ENCODE measurements around the gene PLEKHA1.

DNA sequence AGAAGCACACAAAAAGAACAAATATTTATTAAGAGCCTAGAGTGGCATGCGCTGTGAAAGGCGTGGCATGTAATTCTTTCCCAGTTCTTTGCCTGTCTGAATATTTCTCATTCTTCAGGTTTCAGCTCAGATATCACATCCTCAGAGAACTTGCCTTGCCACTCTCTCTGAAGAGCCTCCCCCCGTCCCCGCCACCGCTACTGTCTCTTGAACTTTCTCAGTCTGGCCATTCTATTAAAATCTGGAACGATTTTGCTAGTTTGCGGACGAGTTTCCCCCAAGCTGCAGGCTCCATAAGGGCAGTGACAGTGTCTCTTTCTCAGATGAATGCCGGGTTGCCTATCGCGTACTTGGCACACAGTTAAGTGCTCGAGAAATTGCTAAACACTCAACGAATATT, 787 bp upstream of the PLEKHA1 start:
- TF ChIP-seq, protein P1, sequence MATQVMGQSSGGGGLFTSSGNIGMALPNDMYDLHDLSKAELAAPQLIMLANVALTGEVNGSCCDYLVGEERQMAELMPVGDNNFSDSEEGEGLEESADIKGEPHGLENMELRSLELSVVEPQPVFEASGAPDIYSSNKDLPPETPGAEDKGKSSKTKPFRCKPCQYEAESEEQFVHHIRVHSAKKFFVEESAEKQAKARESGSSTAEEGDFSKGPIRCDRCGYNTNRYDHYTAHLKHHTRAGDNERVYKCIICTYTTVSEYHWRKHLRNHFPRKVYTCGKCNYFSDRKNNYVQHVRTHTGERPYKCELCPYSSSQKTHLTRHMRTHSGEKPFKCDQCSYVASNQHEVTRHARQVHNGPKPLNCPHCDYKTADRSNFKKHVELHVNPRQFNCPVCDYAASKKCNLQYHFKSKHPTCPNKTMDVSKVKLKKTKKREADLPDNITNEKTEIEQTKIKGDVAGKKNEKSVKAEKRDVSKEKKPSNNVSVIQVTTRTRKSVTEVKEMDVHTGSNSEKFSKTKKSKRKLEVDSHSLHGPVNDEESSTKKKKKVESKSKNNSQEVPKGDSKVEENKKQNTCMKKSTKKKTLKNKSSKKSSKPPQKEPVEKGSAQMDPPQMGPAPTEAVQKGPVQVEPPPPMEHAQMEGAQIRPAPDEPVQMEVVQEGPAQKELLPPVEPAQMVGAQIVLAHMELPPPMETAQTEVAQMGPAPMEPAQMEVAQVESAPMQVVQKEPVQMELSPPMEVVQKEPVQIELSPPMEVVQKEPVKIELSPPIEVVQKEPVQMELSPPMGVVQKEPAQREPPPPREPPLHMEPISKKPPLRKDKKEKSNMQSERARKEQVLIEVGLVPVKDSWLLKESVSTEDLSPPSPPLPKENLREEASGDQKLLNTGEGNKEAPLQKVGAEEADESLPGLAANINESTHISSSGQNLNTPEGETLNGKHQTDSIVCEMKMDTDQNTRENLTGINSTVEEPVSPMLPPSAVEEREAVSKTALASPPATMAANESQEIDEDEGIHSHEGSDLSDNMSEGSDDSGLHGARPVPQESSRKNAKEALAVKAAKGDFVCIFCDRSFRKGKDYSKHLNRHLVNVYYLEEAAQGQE (IDR thresholded peaks at IDR 0.05; ENCODE audit: insufficient read depth in 1 of 2, low read depth in 2 of 2, low read length in 2 of 2) = no peak
- no peak for TF ChIP-seq SIN3A (IDR thresholded peaks at IDR 0.05; ENCODE audit: borderline replicate concordance, insufficient read depth, low read length)
- TF ChIP-seq TAF1 (IDR thresholded peaks at IDR 0.05; ENCODE audit: borderline replicate concordance, insufficient read depth, low read length) = no peak

All from PFSK-1 (cell line).